Uterus (tissue), 2 donors: ENCODE data around the gene EP400.

Experiments
- POLR2A ChIP-seq, 2 donors: fragments of 450-650 bp; IDR thresholded peaks; one replicate each; pipeline ENCODE4 v1.6.1; 2016; ENCODE audit warnings: antibody characterized with exemption in 2 of 2, mild to moderate bottlenecking in 1 of 2, moderate library complexity in 1 of 2
- TF ChIP-seq, protein P1 (sequence below), 4 experiments: fragments of 200-600 bp in 2 of 4; fragments of 450-650 bp in 2 of 4; sonication (generic) in 2 of 4; IDR thresholded peaks; one replicate each; pipeline ENCODE4 v1.5.1; 2016 to 2019; ENCODE audit warnings: antibody characterized with exemption in 4 of 4, mild to moderate bottlenecking in 2 of 4, moderate library complexity in 1 of 4

DNA sequence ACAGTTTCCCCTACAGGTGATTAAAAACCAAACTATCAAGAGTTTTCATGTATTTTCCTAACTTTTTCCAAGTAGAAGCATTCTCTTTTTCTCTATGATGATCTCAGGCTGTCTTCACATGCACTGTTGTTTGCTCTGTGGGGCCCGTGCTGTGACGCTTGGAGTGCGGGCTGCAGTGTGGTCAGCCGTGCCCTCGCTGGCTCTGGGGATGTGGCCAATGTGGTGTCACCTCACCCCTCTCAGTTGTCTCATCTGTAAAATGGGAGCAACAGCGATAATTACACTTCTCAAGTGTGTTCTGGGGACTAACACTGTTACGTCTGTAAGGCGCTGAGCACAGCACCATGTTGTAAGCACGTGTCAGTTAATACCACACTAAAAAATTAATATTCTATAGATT, 165.8 kb downstream of the EP400 start:
- TF ChIP-seq, protein P1, sequence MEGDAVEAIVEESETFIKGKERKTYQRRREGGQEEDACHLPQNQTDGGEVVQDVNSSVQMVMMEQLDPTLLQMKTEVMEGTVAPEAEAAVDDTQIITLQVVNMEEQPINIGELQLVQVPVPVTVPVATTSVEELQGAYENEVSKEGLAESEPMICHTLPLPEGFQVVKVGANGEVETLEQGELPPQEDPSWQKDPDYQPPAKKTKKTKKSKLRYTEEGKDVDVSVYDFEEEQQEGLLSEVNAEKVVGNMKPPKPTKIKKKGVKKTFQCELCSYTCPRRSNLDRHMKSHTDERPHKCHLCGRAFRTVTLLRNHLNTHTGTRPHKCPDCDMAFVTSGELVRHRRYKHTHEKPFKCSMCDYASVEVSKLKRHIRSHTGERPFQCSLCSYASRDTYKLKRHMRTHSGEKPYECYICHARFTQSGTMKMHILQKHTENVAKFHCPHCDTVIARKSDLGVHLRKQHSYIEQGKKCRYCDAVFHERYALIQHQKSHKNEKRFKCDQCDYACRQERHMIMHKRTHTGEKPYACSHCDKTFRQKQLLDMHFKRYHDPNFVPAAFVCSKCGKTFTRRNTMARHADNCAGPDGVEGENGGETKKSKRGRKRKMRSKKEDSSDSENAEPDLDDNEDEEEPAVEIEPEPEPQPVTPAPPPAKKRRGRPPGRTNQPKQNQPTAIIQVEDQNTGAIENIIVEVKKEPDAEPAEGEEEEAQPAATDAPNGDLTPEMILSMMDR (IDR thresholded peaks at IDR 0.05): no peak
- TF ChIP-seq POLR2A (IDR thresholded peaks at IDR 0.05): no peak
